ENCODE results near the gene ALKAL2. TPM values are rescaled to one million over a fixed set of nuclear protein-coding genes. Genes with fewer than 3 reads are reported as not detected.

The ALKAL2 gene
- total and polyA plus RNA-seq, 10 of the 15 experiments (the other 5 are each of a cell fraction or from before 2014, with no cell fraction given): 0.11 to 0.29 (median 0.11) TPM; not detected in 7

GRCh38 chr2:257429-257828 is 30.5 kb downstream of the ALKAL2 start:
- H3K79me2 ChIP-seq (ENCODE audit: control insufficient read depth, insufficient read depth, low read length): no peaks in the 10 kb centered on the region
- H3K36me3 ChIP-seq (ENCODE audit: control insufficient read depth in 2 of 2, insufficient read depth in 2 of 2, low read length in 1 of 2): no peaks in the 10 kb centered on the region
- intact Hi-C loops (cut with micrococcal nuclease; ENCODE audit: unreplicated experiment) (no loop called here), in situ Hi-C loops (cut with MboI) (no loop called here)
- TF ChIP-seq SPI1 (IDR thresholded peaks at IDR 0.05; ENCODE audit: borderline replicate concordance, insufficient read depth, low read depth, low read length) (peak; percentile 61; the same call in 1 of the 2 replicates), SUPT20H (IDR thresholded peaks at IDR 0.05; ENCODE audit: borderline replicate concordance, control insufficient read depth, low read depth, low read length) (no peak), MYC (IDR thresholded peaks at IDR 0.05; ENCODE audit: insufficient read depth, insufficient read length, insufficient replicate concordance, low read length, severe bottlenecking) (no peak), KDM1A (IDR thresholded peaks at IDR 0.05; ENCODE audit: borderline replicate concordance) (no peak), ZBED1 (IDR thresholded peaks at IDR 0.05; ENCODE audit: borderline replicate concordance) (no peak)
- peaks cover 6% of the 10 kb centered on the region; the same call in 1 of the 3 replicates for H3K9me3 ChIP-seq (replicated peaks; ENCODE audit: control insufficient read depth, insufficient read depth, low read length)
- no TSS peak for BruUV-seq (replicated peaks)
- H3K4me2 ChIP-seq (ENCODE audit: control insufficient read depth, insufficient read depth): no peak overlapping the region
- DNase-seq (ENCODE audit: low read depth, low spot score): no peak
- no peak overlapping the region for H3K9ac ChIP-seq (ENCODE audit: control insufficient read depth, insufficient read depth, low read length)
- no peaks in the 10 kb centered on the region for H4K20me1 ChIP-seq (ENCODE audit: control insufficient read depth, insufficient read depth)
- no peak overlapping the region for H3K27ac ChIP-seq (ENCODE audit: control insufficient read depth, insufficient read depth)
- CTCF ChIA-PET: interaction anchor here (1.0 to 2.7 kb wide), 2 partner anchors 10 to 12 kb away, joined by 3 to 22 read pairs; no protein-coding TSS in a partner anchor
- RAD21 ChIA-PET (ENCODE audit: unreplicated experiment): no interaction called here
- 53% methylated on average over 3 of the region's 3 CpGs for WGBS (ENCODE audit: insufficient coverage, insufficient replicate concordance, low lambda C conversion rate, missing lambda C conversion rate)
- SMC1A ChIA-PET (ENCODE audit: uncharacterized antibody, unreplicated experiment): interaction anchor here (1.1 to 2.6 kb wide), 2 partner anchors 11 to 14 kb away, joined by 3 to 13 read pairs; no protein-coding TSS in a partner anchor
- no peak for FAIRE-seq
- no peak for ATAC-seq
- no peaks in the 10 kb centered on the region for H3K27me3 ChIP-seq (replicated peaks in 1 of 2; ENCODE audit: control insufficient read depth in 2 of 2, insufficient read depth in 2 of 2, low read length in 1 of 2)
- POLR2A ChIA-PET: interaction anchor here (1.2 kb wide), 1 partner anchor 8 kb away, joined by 3 read pairs; no protein-coding TSS in a partner anchor
- no peak overlapping the region for H2AFZ ChIP-seq (ENCODE audit: control insufficient read depth, low read depth, low read length)
- no peaks in the 10 kb centered on the region for H3K4me1 ChIP-seq (ENCODE audit: control insufficient read depth, insufficient read depth, low read length)
- no peak overlapping the region for H3K4me3 ChIP-seq

DNA sequence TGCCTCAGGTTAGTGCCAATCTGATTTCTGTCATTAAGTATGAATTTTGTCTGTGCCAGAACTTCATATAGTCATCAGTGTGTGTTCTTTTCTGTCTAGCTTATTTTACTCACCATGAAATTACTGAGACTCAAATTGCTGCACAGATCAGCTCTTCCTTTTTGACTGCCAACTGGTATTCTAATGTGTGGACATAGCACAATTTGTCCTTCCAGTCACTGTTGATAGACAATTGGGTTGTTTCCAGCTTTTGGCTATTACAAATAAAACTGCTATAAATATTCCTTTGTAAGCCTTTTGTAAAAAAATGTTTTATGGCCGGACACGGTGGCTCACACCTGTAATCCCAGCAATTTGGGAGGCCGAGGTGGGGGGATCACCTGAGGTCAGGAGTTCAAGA is 31.8 kb downstream of the ALKAL2 start:
- no peaks in the 10 kb centered on the region for H4K20me1 ChIP-seq (ENCODE audit: control insufficient read depth, insufficient read depth)
- no peaks in the 10 kb centered on the region for H3K79me2 ChIP-seq (ENCODE audit: control insufficient read depth, insufficient read depth, low read length)
- intact Hi-C loops (cut with micrococcal nuclease; ENCODE audit: unreplicated experiment) (no loop called here), in situ Hi-C loops (cut with MboI) (no loop called here)
- ChIA-PET SMC1A (ENCODE audit: uncharacterized antibody, unreplicated experiment) (interaction anchor here (2.6 kb wide), 1 partner anchor 9 kb away, joined by 13 read pairs; no protein-coding TSS in a partner anchor), RAD21 (ENCODE audit: unreplicated experiment) (no interaction called here), POLR2A (no interaction called here), CTCF (interaction anchor here (1.2 to 1.3 kb wide), 2 partner anchors 9 to 20 kb away, joined by 3 to 9 read pairs; no protein-coding TSS in a partner anchor)
- H3K4me1 ChIP-seq (ENCODE audit: control insufficient read depth, insufficient read depth, low read length): no peaks in the 10 kb centered on the region
- no peak overlapping the region for H3K27ac ChIP-seq (ENCODE audit: control insufficient read depth, insufficient read depth)
- 100% methylated on average over 3 of the region's 3 CpGs for WGBS (ENCODE audit: insufficient coverage, insufficient replicate concordance, low lambda C conversion rate, missing lambda C conversion rate)
- H3K36me3 ChIP-seq (ENCODE audit: control insufficient read depth in 2 of 2, insufficient read depth in 2 of 2, low read length in 1 of 2): no peaks in the 10 kb centered on the region
- H2AFZ ChIP-seq (ENCODE audit: control insufficient read depth, low read depth, low read length): no peak overlapping the region
- peaks cover 6% of the 10 kb centered on the region; the same call in 1 of the 3 replicates for H3K9me3 ChIP-seq (replicated peaks; ENCODE audit: control insufficient read depth, insufficient read depth, low read length)
- no TSS peak for BruUV-seq (replicated peaks)
- no peak overlapping the region for H3K4me2 ChIP-seq (ENCODE audit: control insufficient read depth, insufficient read depth)
- no peak for DNase-seq (ENCODE audit: low read depth, low spot score)
- no peak for FAIRE-seq
- H3K9ac ChIP-seq (ENCODE audit: control insufficient read depth, insufficient read depth, low read length): no peak overlapping the region
- ATAC-seq: no peak
- H3K4me3 ChIP-seq: no peak overlapping the region
- no peaks in the 10 kb centered on the region for H3K27me3 ChIP-seq (replicated peaks in 1 of 2; ENCODE audit: control insufficient read depth in 2 of 2, insufficient read depth in 2 of 2, low read length in 1 of 2)
- TF ChIP-seq E2F4 (IDR thresholded peaks at IDR 0.05; ENCODE audit: low read depth, low read length) (no peak), HDAC6 (IDR thresholded peaks at IDR 0.05; ENCODE audit: unreplicated experiment) (no peak), KDM1A (IDR thresholded peaks at IDR 0.05; ENCODE audit: borderline replicate concordance) (no peak), EP300 (IDR thresholded peaks at IDR 0.05; ENCODE audit: borderline replicate concordance in 1 of 2, control insufficient read depth in 1 of 2, low read depth in 2 of 2, low read length in 2 of 2) (no peak), KLF5 (IDR thresholded peaks at IDR 0.05; ENCODE audit: partially characterized antibody) (no peak), TCF12 (IDR thresholded peaks at IDR 0.05; ENCODE audit: low read depth, low read length) (no peak), ZBED1 (IDR thresholded peaks at IDR 0.05; ENCODE audit: borderline replicate concordance) (no peak), MAX (IDR thresholded peaks at IDR 0.05; ENCODE audit: low read depth, low read length) (no peak), EGR1 (IDR thresholded peaks at IDR 0.05; ENCODE audit: borderline replicate concordance in 1 of 2, low read depth in 2 of 2, low read length in 2 of 2) (no peak), CHD4 (IDR thresholded peaks at IDR 0.05) (no peak), POU2F2 (IDR thresholded peaks at IDR 0.05; ENCODE audit: borderline replicate concordance, low read depth, low read length) (no peak), NR2C2 (IDR thresholded peaks at IDR 0.05; ENCODE audit: borderline replicate concordance, control insufficient read depth, insufficient read length, low read depth) (no peak), MTA2 (IDR thresholded peaks at IDR 0.05; ENCODE audit: low read depth) (no peak)

Measured in GM12878 (cell line).